Activated T-cell treated with anti-CD3 and anti-CD28 coated beads, Interleukin-2, amount 50 U/mL, for 4 hours (primary cell): ENCODE measurements around the gene ABCA9. TPM values are rescaled to one million over a fixed set of nuclear protein-coding genes. Genes with fewer than 3 reads are reported as not detected.

Experiments
- ATAC-seq, 2 donors: fragments of 200-7000 bp; cut with Tn5 transposase; one replicate each; pipeline ENCODE4 v1.10.0; 2021
- DNase-seq: peaks from one replicate; pipeline ENCODE4 v3.0.0-alpha.2; 2020
- H3K27me3 Mint-ChIP-seq: one replicate; pipeline ENCODE4 v1.8.0; 2021; ENCODE audit warnings: low read depth, mixed read lengths
- H3K36me3 Mint-ChIP-seq: one replicate; pipeline ENCODE4 v1.8.0; 2022; ENCODE audit warnings: mixed read lengths; ENCODE audit not compliant: insufficient read depth
- H3K4me1 Mint-ChIP-seq: one replicate; pipeline ENCODE4 v1.8.0; 2021; ENCODE audit warnings: low read depth, mixed read lengths
- H3K4me3 Mint-ChIP-seq: one replicate; pipeline ENCODE4 v1.8.0; 2021; ENCODE audit warnings: mild to moderate bottlenecking, moderate library complexity, mixed read lengths
- H3K9me3 Mint-ChIP-seq: one replicate; pipeline ENCODE4 v1.8.0; 2021; ENCODE audit warnings: mixed read lengths
- total RNA-seq, 3 donors: library from RNA; stranded (reverse); gene quantifications; one replicate each; pipeline ENCODE4 v1.2.1, GENCODE V29; 2021

Gene ABCA9
- total RNA-seq, 3 donors from 2014 or later, result not detected

GRCh38 chr17:69059458-69060175 lies 1.1 kb downstream of the ABCA9 start:
- ATAC-seq (no peak), DNase-seq (no peak)
- H3K9me3 Mint-ChIP-seq, result peaks cover 27% of the 10 kb centered on the region
- peaks cover 1% of the 10 kb centered on the region for H3K36me3 Mint-ChIP-seq
- peaks cover 6% of the 10 kb centered on the region for H3K27me3 Mint-ChIP-seq
- no peaks in the 10 kb centered on the region for H3K4me1 Mint-ChIP-seq
- no peak overlapping the region for H3K4me3 Mint-ChIP-seq

- Mint-ChIP-seq H3K36me3 (peaks cover 1% of the 10 kb centered on the region), H3K4me1 (no peaks in the 10 kb centered on the region), H3K27me3 (peaks cover 2% of the 10 kb centered on the region), H3K9me3 (peaks cover 35% of the 10 kb centered on the region), H3K4me3 (no peak overlapping the region)
- ATAC-seq, result no peak
- DNase-seq, result no peak
Observed at GRCh38 chr17:69058165-69058564, 2.6 kb downstream of the ABCA9 start.

- Mint-ChIP-seq H3K27me3 (peaks cover 2% of the 10 kb centered on the region), H3K9me3 (peaks cover 37% of the 10 kb centered on the region), H3K4me3 (no peak overlapping the region), H3K36me3 (peaks cover 1% of the 10 kb centered on the region), H3K4me1 (no peaks in the 10 kb centered on the region)
- ATAC-seq, result no peak
- no peak for DNase-seq
Observed at GRCh38 chr17:69057280-69057679, 3.4 kb downstream of the ABCA9 start.

- H3K4me1 Mint-ChIP-seq, result no peaks in the 10 kb centered on the region
- peaks cover 6% of the 10 kb centered on the region for H3K27me3 Mint-ChIP-seq
- DNase-seq, result no peak
- no peak overlapping the region for H3K4me3 Mint-ChIP-seq
- peaks cover 37% of the 10 kb centered on the region for H3K9me3 Mint-ChIP-seq
- peaks cover 1% of the 10 kb centered on the region for H3K36me3 Mint-ChIP-seq
- ATAC-seq, result no peak
Observed at GRCh38 chr17:69056179-69056823, 4.4 kb downstream of the ABCA9 start.

- Mint-ChIP-seq H3K27me3 (peaks cover 12% of the 10 kb centered on the region), H3K4me3 (no peak overlapping the region), H3K9me3 (peaks cover 37% of the 10 kb centered on the region), H3K36me3 (peaks cover 1% of the 10 kb centered on the region), H3K4me1 (no peaks in the 10 kb centered on the region)
- ATAC-seq, result no peak
- no peak for DNase-seq
Observed at GRCh38 chr17:69055334-69055733, 5.4 kb downstream of the ABCA9 start.

- Mint-ChIP-seq H3K4me3 (no peak overlapping the region), H3K4me1 (peaks cover 15% of the 10 kb centered on the region), H3K27me3 (peaks cover 10% of the 10 kb centered on the region), H3K9me3 (peaks cover 21% of the 10 kb centered on the region), H3K36me3 (no peaks in the 10 kb centered on the region)
- DNase-seq (no peak), ATAC-seq (no peak)
Observed at GRCh38 chr17:69050999-69051775, 9.5 kb downstream of the ABCA9 start.

GRCh38 chr17:69048634-69049033 lies 12.1 kb downstream of the ABCA9 start:
- Mint-ChIP-seq H3K9me3 (peaks cover 6% of the 10 kb centered on the region), H3K4me1 (peaks cover 15% of the 10 kb centered on the region), H3K4me3 (no peak overlapping the region), H3K27me3 (peaks cover 10% of the 10 kb centered on the region), H3K36me3 (no peaks in the 10 kb centered on the region)
- no peak for DNase-seq
- no peak for ATAC-seq

- peaks cover 15% of the 10 kb centered on the region for H3K4me1 Mint-ChIP-seq
- ATAC-seq (no peak), DNase-seq (no peak)
- peaks cover 10% of the 10 kb centered on the region for H3K27me3 Mint-ChIP-seq
- H3K36me3 Mint-ChIP-seq, result no peaks in the 10 kb centered on the region
- H3K4me3 Mint-ChIP-seq, result no peak overlapping the region
- no peaks in the 10 kb centered on the region for H3K9me3 Mint-ChIP-seq
Observed at GRCh38 chr17:69047368-69048263, 13.1 kb downstream of the ABCA9 start.

- H3K4me3 Mint-ChIP-seq, result no peak overlapping the region
- no peak for ATAC-seq
- H3K9me3 Mint-ChIP-seq, result no peaks in the 10 kb centered on the region
- peaks cover 15% of the 10 kb centered on the region for H3K4me1 Mint-ChIP-seq
- H3K27me3 Mint-ChIP-seq, result peaks cover 5% of the 10 kb centered on the region
- DNase-seq, result no peak
- no peaks in the 10 kb centered on the region for H3K36me3 Mint-ChIP-seq
Observed at GRCh38 chr17:69046121-69046807, 14.5 kb downstream of the ABCA9 start.

- ATAC-seq, result no peak
- H3K4me1 Mint-ChIP-seq, result peaks cover 15% of the 10 kb centered on the region
- no peaks in the 10 kb centered on the region for H3K9me3 Mint-ChIP-seq
- no peaks in the 10 kb centered on the region for H3K36me3 Mint-ChIP-seq
- H3K4me3 Mint-ChIP-seq, result no peak overlapping the region
- peaks cover 2% of the 10 kb centered on the region for H3K27me3 Mint-ChIP-seq
- no peak for DNase-seq
Observed at GRCh38 chr17:69045646-69046045, 15.1 kb downstream of the ABCA9 start.

- Mint-ChIP-seq H3K4me1 (peaks cover 15% of the 10 kb centered on the region), H3K4me3 (no peak overlapping the region), H3K9me3 (no peaks in the 10 kb centered on the region), H3K27me3 (peaks cover 1% of the 10 kb centered on the region), H3K36me3 (no peaks in the 10 kb centered on the region)
- ATAC-seq (no peak), DNase-seq (no peak)
Observed at GRCh38 chr17:69044371-69044770, 16.4 kb downstream of the ABCA9 start.

GRCh38 chr17:69043098-69043734 lies 17.5 kb downstream of the ABCA9 start:
- Mint-ChIP-seq H3K9me3 (no peaks in the 10 kb centered on the region), H3K4me1 (peaks cover 7% of the 10 kb centered on the region), H3K36me3 (no peaks in the 10 kb centered on the region), H3K27me3 (peaks cover 1% of the 10 kb centered on the region), H3K4me3 (no peak overlapping the region)
- ATAC-seq (no peak), DNase-seq (no peak)

GRCh38 chr17:69042308-69042707 lies 18.4 kb downstream of the ABCA9 start:
- H3K9me3 Mint-ChIP-seq, result peaks cover 2% of the 10 kb centered on the region
- peaks cover 3% of the 10 kb centered on the region for H3K27me3 Mint-ChIP-seq
- no peak overlapping the region for H3K4me3 Mint-ChIP-seq
- H3K36me3 Mint-ChIP-seq, result no peaks in the 10 kb centered on the region
- peaks cover 2% of the 10 kb centered on the region for H3K4me1 Mint-ChIP-seq
- ATAC-seq, result no peak
- no peak for DNase-seq
